ENCODE measurements around the gene TRPM3. TPM values are rescaled to one million over a fixed set of nuclear protein-coding genes. Genes with fewer than 3 reads are reported as not detected.

The TRPM3 gene
- total RNA-seq, 3 donors from 2014 or later (not counting 1 experiment from before 2014, with no cell fraction given): not detected

DNA sequence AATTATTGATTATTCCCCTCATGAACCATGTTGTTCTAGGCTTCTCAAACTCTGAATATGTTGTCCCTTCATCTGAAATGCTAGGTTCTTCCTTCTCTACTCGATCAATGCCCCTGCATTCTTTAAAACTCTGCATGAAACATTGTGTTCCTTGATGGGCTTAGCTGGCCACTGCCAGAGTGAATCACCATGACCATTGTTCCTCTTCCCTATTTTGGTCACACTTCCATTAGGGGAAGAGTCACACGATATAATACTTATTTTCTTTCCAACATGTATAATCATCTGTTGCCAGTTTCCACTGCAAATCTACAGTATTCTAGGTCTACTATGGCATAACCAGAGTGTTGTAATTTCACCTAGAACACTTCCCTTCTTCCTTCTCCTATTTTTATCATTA is 247.9 kb downstream of the TRPM3 start:
- H3K4me1 ChIP-seq (ENCODE audit: control insufficient read depth, insufficient read depth, low read length): no peaks in the 10 kb centered on the region
- H3K9me3 Mint-ChIP-seq: no peaks in the 10 kb centered on the region
- no peak overlapping the region for H3K27ac ChIP-seq (ENCODE audit: low read length)
- TF ChIP-seq, protein P1, sequence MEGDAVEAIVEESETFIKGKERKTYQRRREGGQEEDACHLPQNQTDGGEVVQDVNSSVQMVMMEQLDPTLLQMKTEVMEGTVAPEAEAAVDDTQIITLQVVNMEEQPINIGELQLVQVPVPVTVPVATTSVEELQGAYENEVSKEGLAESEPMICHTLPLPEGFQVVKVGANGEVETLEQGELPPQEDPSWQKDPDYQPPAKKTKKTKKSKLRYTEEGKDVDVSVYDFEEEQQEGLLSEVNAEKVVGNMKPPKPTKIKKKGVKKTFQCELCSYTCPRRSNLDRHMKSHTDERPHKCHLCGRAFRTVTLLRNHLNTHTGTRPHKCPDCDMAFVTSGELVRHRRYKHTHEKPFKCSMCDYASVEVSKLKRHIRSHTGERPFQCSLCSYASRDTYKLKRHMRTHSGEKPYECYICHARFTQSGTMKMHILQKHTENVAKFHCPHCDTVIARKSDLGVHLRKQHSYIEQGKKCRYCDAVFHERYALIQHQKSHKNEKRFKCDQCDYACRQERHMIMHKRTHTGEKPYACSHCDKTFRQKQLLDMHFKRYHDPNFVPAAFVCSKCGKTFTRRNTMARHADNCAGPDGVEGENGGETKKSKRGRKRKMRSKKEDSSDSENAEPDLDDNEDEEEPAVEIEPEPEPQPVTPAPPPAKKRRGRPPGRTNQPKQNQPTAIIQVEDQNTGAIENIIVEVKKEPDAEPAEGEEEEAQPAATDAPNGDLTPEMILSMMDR (IDR thresholded peaks at IDR 0.05): no peak
- H3K9me3 ChIP-seq (ENCODE audit: control insufficient read depth, insufficient read depth, low read length): no peaks in the 10 kb centered on the region
- WGBS (ENCODE audit: insufficient coverage): 74% methylated on average over 2 of the region's 2 CpGs
- no peak overlapping the region for H3K4me3 ChIP-seq (ENCODE audit: low read length)
- H3K36me3 ChIP-seq (ENCODE audit: control insufficient read depth, insufficient read depth, low read length): no peaks in the 10 kb centered on the region
- DNase-seq (no peak), ATAC-seq (no peak)
- peaks cover 3 to 24% of the 10 kb centered on the region in 2 donors for H3K27me3 Mint-ChIP-seq (ENCODE audit: low read depth in 2 of 2)
- H3K4me3 Mint-ChIP-seq: no peak overlapping the region
- H3K27me3 ChIP-seq (ENCODE audit: control insufficient read depth, insufficient read depth, low read length): no peaks in the 10 kb centered on the region
- no peak overlapping the region for H3K27ac Mint-ChIP-seq
- peaks cover 5% of the 10 kb centered on the region for H3K36me3 Mint-ChIP-seq
- H3K4me1 Mint-ChIP-seq: no peaks in the 10 kb centered on the region
- intact Hi-C loops (cut with micrococcal nuclease): no loop called here

DNA sequence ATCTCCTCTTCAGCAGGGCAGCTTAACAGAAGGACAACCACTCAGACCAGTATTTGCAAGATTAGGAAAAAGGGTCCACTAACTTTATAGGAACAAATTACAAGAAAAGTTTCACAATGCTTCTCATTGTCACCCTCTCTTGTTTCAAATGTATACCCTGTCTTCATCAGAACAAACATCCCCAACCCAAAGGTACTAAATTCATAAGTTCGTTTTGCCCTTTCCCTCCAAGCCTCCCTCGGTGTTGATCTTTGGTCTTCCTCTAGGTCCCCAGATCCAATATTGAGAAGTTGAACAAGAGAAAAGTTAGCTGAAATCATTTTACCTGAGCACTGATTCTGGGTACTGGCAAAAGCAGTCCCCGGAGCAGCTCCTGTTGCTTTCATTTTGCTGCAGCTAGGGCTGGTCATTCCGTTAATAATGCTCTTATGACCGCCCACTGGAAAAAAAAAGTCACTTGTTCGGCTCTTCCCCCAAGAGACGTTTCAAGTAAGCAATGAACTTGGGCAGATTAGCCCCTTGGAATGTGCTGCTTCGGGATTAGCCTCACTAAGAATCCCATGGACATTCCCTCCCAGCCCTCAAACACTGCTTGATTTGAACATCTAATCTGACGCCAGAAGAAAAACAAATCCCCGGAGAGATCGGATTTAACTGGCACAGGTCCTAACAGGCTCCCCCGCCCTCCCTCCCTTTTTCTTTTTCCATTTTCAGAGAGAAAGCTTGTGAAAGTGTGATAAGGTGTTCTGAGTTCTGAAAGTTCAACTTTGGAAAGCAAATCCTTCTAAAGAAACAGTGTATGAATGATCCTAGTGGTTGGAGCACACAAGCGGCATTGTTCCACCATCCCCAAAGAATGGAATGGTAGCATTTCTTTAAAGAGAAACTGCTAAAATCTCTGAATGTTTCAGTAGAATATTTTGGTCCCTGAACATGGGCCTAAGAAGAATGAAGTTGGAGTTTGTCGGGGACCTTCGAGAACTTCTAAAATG is 252.5 kb downstream of the TRPM3 start:
- Mint-ChIP-seq H3K4me1 (no peaks in the 10 kb centered on the region), H3K27me3 (ENCODE audit: low read depth in 2 of 2) (peaks cover 5 to 42% of the 10 kb centered on the region in 2 donors), H3K36me3 (peaks cover 5% of the 10 kb centered on the region), H3K27ac (no peak overlapping the region), H3K4me3 (no peak overlapping the region), H3K9me3 (no peaks in the 10 kb centered on the region)
- no peaks in the 10 kb centered on the region for H3K27me3 ChIP-seq (ENCODE audit: control insufficient read depth, insufficient read depth, low read length)
- 85% methylated on average over 13 of the region's 15 CpGs for WGBS (ENCODE audit: insufficient coverage)
- no peak overlapping the region for H3K27ac ChIP-seq (ENCODE audit: low read length)
- H3K4me3 ChIP-seq (ENCODE audit: low read length): no peak overlapping the region
- no peaks in the 10 kb centered on the region for H3K9me3 ChIP-seq (ENCODE audit: control insufficient read depth, insufficient read depth, low read length)
- intact Hi-C loops (cut with micrococcal nuclease): no loop called here
- DNase-seq (no peak), ATAC-seq (no peak)
- no peaks in the 10 kb centered on the region for H3K4me1 ChIP-seq (ENCODE audit: control insufficient read depth, insufficient read depth, low read length)
- TF ChIP-seq, protein P1 (IDR thresholded peaks at IDR 0.05): no peak
- no peaks in the 10 kb centered on the region for H3K36me3 ChIP-seq (ENCODE audit: control insufficient read depth, insufficient read depth, low read length)

DNA sequence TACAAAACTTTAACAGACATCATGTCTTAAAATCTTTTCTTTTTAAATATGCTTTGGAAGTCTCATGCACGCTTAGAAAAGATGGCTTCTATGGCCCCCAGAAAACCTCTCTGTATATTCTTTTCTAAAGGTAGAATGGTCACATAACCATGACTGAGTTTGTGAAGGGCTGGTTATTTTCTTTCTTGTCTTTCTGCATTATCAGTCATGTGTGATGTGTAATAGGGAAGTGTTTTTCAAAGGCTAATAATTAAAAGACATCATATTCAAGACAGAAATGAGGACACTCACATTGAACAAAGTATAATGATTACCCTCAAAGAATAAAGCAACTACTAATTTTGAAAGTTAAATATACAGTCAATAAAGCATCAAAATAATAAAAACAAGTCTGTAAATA is 253.4 kb downstream of the TRPM3 start:
- Histone ChIP-seq H3K9me3 (ENCODE audit: control insufficient read depth, insufficient read depth, low read length) (no peaks in the 10 kb centered on the region), H3K36me3 (ENCODE audit: control insufficient read depth, insufficient read depth, low read length) (no peaks in the 10 kb centered on the region), H3K27me3 (ENCODE audit: control insufficient read depth, insufficient read depth, low read length) (no peaks in the 10 kb centered on the region), H3K4me3 (ENCODE audit: low read length) (no peak overlapping the region), H3K4me1 (ENCODE audit: control insufficient read depth, insufficient read depth, low read length) (no peaks in the 10 kb centered on the region), H3K27ac (ENCODE audit: low read length) (no peak overlapping the region)
- peaks cover 5% of the 10 kb centered on the region for H3K36me3 Mint-ChIP-seq
- no peaks in the 10 kb centered on the region for H3K4me1 Mint-ChIP-seq
- no peaks in the 10 kb centered on the region for H3K9me3 Mint-ChIP-seq
- ATAC-seq (no peak), DNase-seq (no peak)
- peaks cover 2 to 42% of the 10 kb centered on the region in 2 donors for H3K27me3 Mint-ChIP-seq (ENCODE audit: low read depth in 2 of 2)
- no peak overlapping the region for H3K27ac Mint-ChIP-seq
- H3K4me3 Mint-ChIP-seq: no peak overlapping the region
- intact Hi-C loops (cut with micrococcal nuclease): no loop called here
- no CpG with 5 or more reads among the region's 1 CpG for WGBS (ENCODE audit: insufficient coverage)
- TF ChIP-seq, protein P1 (IDR thresholded peaks at IDR 0.05): no peak
